Natural killer cell (primary cell): ENCODE results near the gene SLC25A42. TPM values are rescaled to one million over a fixed set of nuclear protein-coding genes. Genes with fewer than 3 reads are reported as not detected.

Experiments used
- ATAC-seq, 3 donors: fragments of 150-1000 bp in 2 of 3; fragments of 200-7000 bp in 1 of 3; cut with Tn5 transposase; 1 replicate in 1 of 3; 2 replicates in 2 of 3; pipeline ENCODE4 v1.10.0; 2021; ENCODE audit warnings: mild to moderate bottlenecking in 2 of 3, moderate library complexity in 2 of 3
- DNase-seq, 2 donors: peaks; one replicate each; pipeline versions ENCODE4 v3.0.0 to v3.0.0-alpha.2; 2013 to 2021; ENCODE audit warnings: mixed read lengths in 1 of 2
- H3K27ac ChIP-seq: one replicate; pipeline ENCODE4 v1.5.1; 2013; ENCODE audit warnings: mild to moderate bottlenecking, low read length
- H3K27me3 ChIP-seq: one replicate; pipeline ENCODE4 v1.6.1; 2013; ENCODE audit warnings: low read length; ENCODE audit not compliant: control insufficient read depth, insufficient read depth
- H3K36me3 ChIP-seq: one replicate; pipeline ENCODE4 v1.6.1; 2013; ENCODE audit warnings: low read length; ENCODE audit not compliant: control insufficient read depth, insufficient read depth
- H3K4me1 ChIP-seq: one replicate; pipeline ENCODE4 v1.6.1; 2013; ENCODE audit warnings: low read length; ENCODE audit not compliant: control insufficient read depth, insufficient read depth
- H3K4me3 ChIP-seq: one replicate; pipeline ENCODE4 v1.5.1; 2013; ENCODE audit warnings: low read length
- H3K9me3 ChIP-seq: one replicate; pipeline ENCODE4 v1.6.1; 2013; ENCODE audit warnings: low read length; ENCODE audit not compliant: control insufficient read depth, insufficient read depth
- H3K27ac Mint-ChIP-seq, 2 donors: one replicate each; pipeline ENCODE4 v1.8.0; 2022; ENCODE audit warnings: mild to moderate bottlenecking in 2 of 2, mixed read lengths in 2 of 2, moderate library complexity in 1 of 2
- H3K27me3 Mint-ChIP-seq, 2 donors: one replicate each; pipeline ENCODE4 v1.8.0; 2022; ENCODE audit warnings: low read depth in 2 of 2, mixed read lengths in 2 of 2
- H3K36me3 Mint-ChIP-seq: one replicate; pipeline ENCODE4 v1.8.0; 2022; ENCODE audit warnings: mixed read lengths
- H3K4me1 Mint-ChIP-seq, 2 donors: one replicate each; pipeline ENCODE4 v1.8.0; 2022; ENCODE audit warnings: mixed read lengths in 2 of 2
- H3K4me3 Mint-ChIP-seq: one replicate; pipeline ENCODE4 v1.8.0; 2022; ENCODE audit warnings: mild to moderate bottlenecking, moderate library complexity, mixed read lengths
- H3K9me3 Mint-ChIP-seq, 2 donors: one replicate each; pipeline ENCODE4 v1.8.0; 2022; ENCODE audit warnings: mixed read lengths in 2 of 2
- WGBS: methylation state at CpG from one replicate; pipeline ENCODE4 v1.1.7; 2013; ENCODE audit warnings: missing lambda C conversion rate; ENCODE audit not compliant: insufficient coverage; 5-methylcytosine and 5-hydroxymethylcytosine counted together
- intact Hi-C: fragments of 100-400 bp; cut with micrococcal nuclease; formaldehyde crosslinking; loops from one replicate; pipeline ENCODE4 v1.14.2; 2022
- total RNA-seq, 4 donors: library from RNA; stranded (reverse); fragments of 120-200 nt in 1 of 4; gene quantifications; one replicate each; pipeline versions ENCODE4 v1.2.3 to v1.2.4, GENCODE V29; 2013 to 2022
- TF ChIP-seq, protein P1 (sequence below): fragments of 200-600 bp; IDR thresholded peaks from one replicate; pipeline ENCODE4 v1.8.0; 2022; ENCODE audit warnings: antibody characterized with exemption

SLC25A42 gene
- total RNA-seq, 3 donors from 2014 or later (not counting 1 experiment from before 2014, with no cell fraction given): 34.6 to 50.3 (median 41.8) TPM

- no peaks in the 10 kb centered on the region for H3K27me3 ChIP-seq
Observed at GRCh38 chr19:19064811-19065745, 1.3 kb downstream of the SLC25A42 start.

DNA sequence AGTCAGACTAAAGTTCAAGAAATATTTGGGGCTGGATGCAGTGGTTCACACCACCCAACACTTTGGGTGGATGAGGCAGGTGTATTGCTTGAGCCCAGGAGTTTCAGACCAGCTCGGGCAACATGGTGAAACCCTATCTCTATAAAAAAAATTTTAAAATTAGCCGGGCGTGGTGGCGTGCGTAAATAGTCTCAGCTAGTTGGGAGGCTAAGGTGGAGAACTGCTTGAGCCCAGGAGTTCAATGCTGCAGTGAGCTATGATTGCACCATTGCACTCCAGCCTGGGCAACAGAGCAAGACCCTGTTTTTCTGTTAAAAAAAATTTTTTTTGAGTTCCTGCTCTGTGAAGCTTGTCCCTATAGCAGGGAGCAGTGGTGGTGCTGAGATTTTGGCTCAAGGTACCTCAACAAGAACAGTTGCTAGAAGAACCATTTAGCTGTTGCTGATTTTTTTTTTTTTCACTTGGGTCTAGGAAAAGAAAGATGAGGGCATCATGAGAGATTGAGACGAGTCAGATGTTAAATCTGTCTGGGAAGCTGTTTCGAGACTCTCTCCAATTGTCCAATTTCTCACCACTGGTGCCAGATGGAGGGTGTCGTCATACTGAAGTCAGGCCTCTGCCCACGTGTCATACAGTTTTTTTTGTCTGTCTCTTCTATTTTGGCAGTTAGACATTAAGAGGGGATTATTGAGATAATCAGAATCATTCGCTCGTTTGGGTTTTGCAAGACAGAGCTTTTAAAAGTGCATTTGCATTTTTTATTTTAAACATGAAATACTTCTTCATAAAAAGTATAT lies 3.7 kb downstream of the SLC25A42 start:
- peaks cover 24 to 54% of the 10 kb centered on the region in 2 donors for H3K4me1 Mint-ChIP-seq
- intact Hi-C loops: no loop called here

More at GRCh38 chr19:19064811-19065745, 1.3 kb downstream of the SLC25A42 start:
- H3K9me3 ChIP-seq: no peaks in the 10 kb centered on the region
- H3K9me3 Mint-ChIP-seq: no peaks in the 10 kb centered on the region
- peaks cover 62% of the 10 kb centered on the region for H3K4me1 ChIP-seq
- peak overlapping the region; percentile 77 to 93 for H3K27ac Mint-ChIP-seq
- 2% methylated on average over 25 of the region's 25 CpGs for WGBS
- TF ChIP-seq, protein P1, sequence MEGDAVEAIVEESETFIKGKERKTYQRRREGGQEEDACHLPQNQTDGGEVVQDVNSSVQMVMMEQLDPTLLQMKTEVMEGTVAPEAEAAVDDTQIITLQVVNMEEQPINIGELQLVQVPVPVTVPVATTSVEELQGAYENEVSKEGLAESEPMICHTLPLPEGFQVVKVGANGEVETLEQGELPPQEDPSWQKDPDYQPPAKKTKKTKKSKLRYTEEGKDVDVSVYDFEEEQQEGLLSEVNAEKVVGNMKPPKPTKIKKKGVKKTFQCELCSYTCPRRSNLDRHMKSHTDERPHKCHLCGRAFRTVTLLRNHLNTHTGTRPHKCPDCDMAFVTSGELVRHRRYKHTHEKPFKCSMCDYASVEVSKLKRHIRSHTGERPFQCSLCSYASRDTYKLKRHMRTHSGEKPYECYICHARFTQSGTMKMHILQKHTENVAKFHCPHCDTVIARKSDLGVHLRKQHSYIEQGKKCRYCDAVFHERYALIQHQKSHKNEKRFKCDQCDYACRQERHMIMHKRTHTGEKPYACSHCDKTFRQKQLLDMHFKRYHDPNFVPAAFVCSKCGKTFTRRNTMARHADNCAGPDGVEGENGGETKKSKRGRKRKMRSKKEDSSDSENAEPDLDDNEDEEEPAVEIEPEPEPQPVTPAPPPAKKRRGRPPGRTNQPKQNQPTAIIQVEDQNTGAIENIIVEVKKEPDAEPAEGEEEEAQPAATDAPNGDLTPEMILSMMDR: no peak
- H3K36me3 Mint-ChIP-seq: no peaks in the 10 kb centered on the region
- H3K4me3 ChIP-seq: peak overlapping the region; percentile 78
- peak overlapping the region; percentile 89 for H3K4me3 Mint-ChIP-seq
- no peaks in the 10 kb centered on the region for H3K36me3 ChIP-seq
- intact Hi-C loops: loop anchor here (5.0 kb wide), 1 partner anchor 127 kb away; the partner anchor contains the start of genes BORCS8 and RFXANK
- ATAC-seq (no peak), DNase-seq (peak; percentile 22 to 50)
- no peaks in the 10 kb centered on the region for H3K27me3 Mint-ChIP-seq
- H3K4me1 Mint-ChIP-seq: peaks cover 24 to 54% of the 10 kb centered on the region in 2 donors
- peak overlapping the region; percentile 81 for H3K27ac ChIP-seq

DNA sequence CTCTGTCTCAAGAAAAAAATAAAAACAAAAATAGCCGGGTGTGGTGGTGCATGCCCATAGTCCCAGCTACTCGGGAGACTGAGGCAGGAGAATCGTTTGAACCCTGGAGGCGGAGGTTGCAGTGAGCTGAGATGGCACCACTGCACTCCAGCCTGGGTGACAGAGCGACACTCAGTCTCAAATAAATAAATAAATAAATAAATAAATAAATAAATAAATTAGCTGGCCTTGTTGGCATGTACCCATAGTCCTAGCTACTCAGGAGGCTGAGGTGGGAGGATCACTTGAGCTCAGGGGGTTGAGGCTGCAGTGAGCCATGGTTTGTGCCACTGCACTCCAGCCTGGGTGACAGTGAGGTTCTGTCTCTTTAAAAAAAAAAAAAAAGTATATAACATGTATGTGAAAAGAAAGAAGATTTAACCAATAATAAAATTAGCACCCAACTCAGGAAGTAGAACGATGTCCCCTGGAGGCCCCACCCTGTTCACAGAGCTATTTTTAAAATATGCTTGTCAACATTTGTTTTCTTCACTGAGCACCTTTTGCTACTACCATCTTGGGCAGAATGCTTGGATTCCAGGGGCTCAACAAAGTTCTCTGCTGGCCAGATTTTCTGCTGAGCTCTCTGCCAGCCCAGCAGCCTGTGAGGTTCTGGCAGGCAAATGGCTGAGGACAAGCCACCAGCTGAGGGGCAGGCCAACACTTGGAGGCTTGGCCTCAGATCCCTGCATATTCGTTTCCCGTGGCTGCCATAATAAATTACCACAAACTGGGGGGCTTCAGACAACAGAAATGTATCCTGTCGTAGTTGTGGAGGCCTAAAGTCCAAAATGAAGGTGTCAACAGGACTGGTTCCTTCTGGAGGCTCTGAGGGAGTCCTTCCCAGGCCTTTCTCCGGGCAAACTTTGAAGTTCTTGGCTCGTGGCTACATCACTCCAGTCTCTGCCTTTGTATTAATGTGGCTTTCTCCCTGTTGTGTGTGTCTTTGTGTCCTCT lies 5.2 kb downstream of the SLC25A42 start:
- Mint-ChIP-seq H3K27me3 (no peaks in the 10 kb centered on the region), H3K27ac (peak overlapping the region; percentile 77 to 83), H3K36me3 (no peaks in the 10 kb centered on the region), H3K9me3 (no peaks in the 10 kb centered on the region), H3K4me1 (peaks cover 30 to 51% of the 10 kb centered on the region in 2 donors), H3K4me3 (peak overlapping the region; percentile 78)
- ATAC-seq (peak; percentile 35 to 51 (median 41)), DNase-seq (peak in 1 of 2 donors; percentile 24)
- H3K36me3 ChIP-seq: peaks cover 4% of the 10 kb centered on the region
- intact Hi-C loops: no loop called here
- no peaks in the 10 kb centered on the region for H3K27me3 ChIP-seq
- TF ChIP-seq, protein P1: no peak
- 69% methylated on average over 10 of the region's 11 CpGs for WGBS
- H3K4me1 ChIP-seq: peaks cover 59% of the 10 kb centered on the region
- peak overlapping the region; percentile 14 for H3K4me3 ChIP-seq
- no peaks in the 10 kb centered on the region for H3K9me3 ChIP-seq
- H3K27ac ChIP-seq: peak overlapping the region; percentile 53

More for the DNA sequence above, 3.7 kb downstream of the SLC25A42 start:
- H3K27me3 ChIP-seq: no peaks in the 10 kb centered on the region
- H3K4me3 ChIP-seq: no peak overlapping the region
- ATAC-seq (no peak), DNase-seq (no peak)
- Mint-ChIP-seq H3K9me3 (no peaks in the 10 kb centered on the region), H3K27me3 (no peaks in the 10 kb centered on the region), H3K4me3 (peak overlapping the region; percentile 53), H3K36me3 (no peaks in the 10 kb centered on the region), H3K27ac (peak overlapping the region; percentile 63 to 77)
- peak overlapping the region; percentile 39 for H3K27ac ChIP-seq
- no peaks in the 10 kb centered on the region for H3K9me3 ChIP-seq
- no peaks in the 10 kb centered on the region for H3K36me3 ChIP-seq
- TF ChIP-seq, protein P1: no peak
- 79% methylated on average over 11 of the region's 11 CpGs for WGBS
- H3K4me1 ChIP-seq: peaks cover 62% of the 10 kb centered on the region
